Activated CD4-positive, alpha-beta memory T cell treated with anti-CD3 and anti-CD28 coated beads for 36 hours (primary cell): ENCODE data around the gene DUSP1. TPM values are rescaled to one million over a fixed set of nuclear protein-coding genes. Genes with fewer than 3 reads are reported as not detected.

Experiments used
- CTCF ChIA-PET: fragments of 350-600 bp; sonication (Branson Sonifier 250); formaldehyde crosslinking; loops from one replicate; lab custom pipeline; 2021; ENCODE audit warnings: antibody characterized with exemption, inconsistent platforms; lab: Charles Lee
- POLR2A ChIA-PET: fragments of 350-600 bp; sonication (Branson Sonifier 250); formaldehyde crosslinking; loops from one replicate; lab custom pipeline; 2021; ENCODE audit warnings: antibody characterized with exemption; lab: Charles Lee
- DNase-seq: peaks from one replicate; pipeline ENCODE4 v3.0.0-alpha.2; 2020
- H3K27ac Mint-ChIP-seq: one replicate; pipeline ENCODE4 v1.8.0; 2021; ENCODE audit warnings: mixed read lengths
- H3K27me3 Mint-ChIP-seq: one replicate; pipeline ENCODE4 v1.8.0; 2021; ENCODE audit warnings: mixed read lengths
- H3K36me3 Mint-ChIP-seq: one replicate; pipeline ENCODE4 v1.8.0; 2021; ENCODE audit warnings: mixed read lengths
- H3K4me1 Mint-ChIP-seq: one replicate; pipeline ENCODE4 v1.8.0; 2021; ENCODE audit warnings: low read depth, mixed read lengths
- H3K4me3 Mint-ChIP-seq: one replicate; pipeline ENCODE4 v1.8.0; 2021; ENCODE audit warnings: mild to moderate bottlenecking, mixed read lengths
- H3K9me3 Mint-ChIP-seq: one replicate; pipeline ENCODE4 v1.8.0; 2021; ENCODE audit warnings: mixed read lengths
- intact Hi-C: fragments of 100-400 bp; cut with micrococcal nuclease; formaldehyde crosslinking; loops from one replicate; pipeline ENCODE4 v1.15.1; 2023
- total RNA-seq, 2 experiments: library from RNA; stranded (reverse); gene quantifications; one replicate each; pipeline ENCODE4 v1.2.3, GENCODE V29; 2021

Gene DUSP1
- total RNA-seq, 2 experiments from 2014 or later, result 10.6 to 10.7 TPM

- H3K4me1 Mint-ChIP-seq, result peaks cover 17% of the 10 kb centered on the region
- DNase-seq, result peak; percentile 98
- POLR2A ChIA-PET, result interaction anchor here (0.8 to 1.3 kb wide), 7 partner anchors 10 to 42 kb away, joined by 3 to 14 read pairs (median 5); partner anchors contain the start of gene DUSP1
- CTCF ChIA-PET, result interaction anchor here (0.8 to 1.6 kb wide), 8 partner anchors 12 to 356 kb away, joined by 3 to 12 read pairs (median 4); partner anchors contain the start of gene DUSP1
- no peaks in the 10 kb centered on the region for H3K36me3 Mint-ChIP-seq
- H3K27me3 Mint-ChIP-seq, result no peaks in the 10 kb centered on the region
- H3K9me3 Mint-ChIP-seq, result no peaks in the 10 kb centered on the region
- intact Hi-C loops, result loop anchor here (1.0 kb wide), 5 partner anchors 10 to 42 kb away; partner anchors contain the start of gene ERGIC1
- peak overlapping the region; percentile 29 for H3K4me3 Mint-ChIP-seq
- peak overlapping the region; percentile 84 for H3K27ac Mint-ChIP-seq
These were observed 36.1 kb upstream of the DUSP1 start for GRCh38 chr5:172806897-172807672.

- POLR2A ChIA-PET, result no interaction called here
- CTCF ChIA-PET, result interaction anchor here (0.9 kb wide), 1 partner anchor 29 kb away, joined by 4 read pairs; no protein-coding TSS in a partner anchor
These were observed 34.8 kb upstream of the DUSP1 start for GRCh38 chr5:172805736-172806255.

GRCh38 chr5:172805018-172805683 is 34.2 kb upstream of the DUSP1 start:
- H3K27me3 Mint-ChIP-seq, result no peaks in the 10 kb centered on the region
- no peak overlapping the region for H3K4me3 Mint-ChIP-seq
- CTCF ChIA-PET, result no interaction called here
- no peak for DNase-seq
- no peak overlapping the region for H3K27ac Mint-ChIP-seq
- no peaks in the 10 kb centered on the region for H3K36me3 Mint-ChIP-seq
- intact Hi-C loops, result no loop called here
- POLR2A ChIA-PET, result interaction anchor here (0.6 kb wide), 1 partner anchor 1109 kb away, joined by 4 read pairs; no protein-coding TSS in a partner anchor
- no peaks in the 10 kb centered on the region for H3K9me3 Mint-ChIP-seq
- H3K4me1 Mint-ChIP-seq, result peaks cover 17% of the 10 kb centered on the region

More at GRCh38 chr5:172805736-172806255, 34.8 kb upstream of the DUSP1 start:
- Mint-ChIP-seq H3K27me3 (no peaks in the 10 kb centered on the region), H3K9me3 (no peaks in the 10 kb centered on the region), H3K4me1 (peaks cover 17% of the 10 kb centered on the region), H3K4me3 (no peak overlapping the region), H3K36me3 (no peaks in the 10 kb centered on the region), H3K27ac (no peak overlapping the region)
- intact Hi-C loops, result no loop called here
- DNase-seq, result no peak

- H3K36me3 Mint-ChIP-seq, result no peaks in the 10 kb centered on the region
- intact Hi-C loops, result no loop called here
- no peaks in the 10 kb centered on the region for H3K9me3 Mint-ChIP-seq
- H3K4me1 Mint-ChIP-seq, result peaks cover 25% of the 10 kb centered on the region
- POLR2A ChIA-PET, result interaction anchor here (1.4 kb wide), 1 partner anchor 17 kb away, joined by 3 read pairs; no protein-coding TSS in a partner anchor
- H3K27me3 Mint-ChIP-seq, result no peaks in the 10 kb centered on the region
- H3K27ac Mint-ChIP-seq, result no peak overlapping the region
- CTCF ChIA-PET, result no interaction called here
- H3K4me3 Mint-ChIP-seq, result no peak overlapping the region
- no peak for DNase-seq
These were observed 31.7 kb upstream of the DUSP1 start for GRCh38 chr5:172802567-172803176.

GRCh38 chr5:172802112-172802511 is 31.1 kb upstream of the DUSP1 start:
- POLR2A ChIA-PET, result no interaction called here
- CTCF ChIA-PET, result no interaction called here
- no peaks in the 10 kb centered on the region for H3K36me3 Mint-ChIP-seq
- H3K9me3 Mint-ChIP-seq, result no peaks in the 10 kb centered on the region
- no peaks in the 10 kb centered on the region for H3K27me3 Mint-ChIP-seq
- peaks cover 23% of the 10 kb centered on the region for H3K4me1 Mint-ChIP-seq
- no peak overlapping the region for H3K27ac Mint-ChIP-seq
- intact Hi-C loops, result no loop called here
- DNase-seq, result no peak
- H3K4me3 Mint-ChIP-seq, result no peak overlapping the region

GRCh38 chr5:172801179-172801671 is 30.2 kb upstream of the DUSP1 start:
- ChIA-PET POLR2A (interaction anchor here (0.6 kb wide), 1 partner anchor 16 kb away, joined by 3 read pairs; no protein-coding TSS in a partner anchor), CTCF (no interaction called here)
- Mint-ChIP-seq H3K27me3 (no peaks in the 10 kb centered on the region), H3K27ac (no peak overlapping the region), H3K4me3 (no peak overlapping the region), H3K36me3 (no peaks in the 10 kb centered on the region), H3K9me3 (no peaks in the 10 kb centered on the region), H3K4me1 (peaks cover 17% of the 10 kb centered on the region)
- no peak for DNase-seq
- intact Hi-C loops, result no loop called here

GRCh38 chr5:172800088-172800551 is 29.1 kb upstream of the DUSP1 start:
- no peaks in the 10 kb centered on the region for H3K9me3 Mint-ChIP-seq
- H3K4me1 Mint-ChIP-seq, result peaks cover 17% of the 10 kb centered on the region
- no peak overlapping the region for H3K4me3 Mint-ChIP-seq
- DNase-seq, result no peak
- no peaks in the 10 kb centered on the region for H3K27me3 Mint-ChIP-seq
- intact Hi-C loops, result no loop called here
- ChIA-PET CTCF (interaction anchor here (1.2 to 1.8 kb wide), 2 partner anchors 28 to 133 kb away, joined by 4 to 6 read pairs; no protein-coding TSS in a partner anchor), POLR2A (no interaction called here)
- H3K36me3 Mint-ChIP-seq, result no peaks in the 10 kb centered on the region
- no peak overlapping the region for H3K27ac Mint-ChIP-seq

GRCh38 chr5:172799416-172799815 is 28.4 kb upstream of the DUSP1 start:
- POLR2A ChIA-PET, result no interaction called here
- CTCF ChIA-PET, result interaction anchor here (1.8 kb wide), 1 partner anchor 27 kb away, joined by 6 read pairs; no protein-coding TSS in a partner anchor
- intact Hi-C loops, result no loop called here
- Mint-ChIP-seq H3K36me3 (no peaks in the 10 kb centered on the region), H3K27ac (no peak overlapping the region), H3K4me1 (peaks cover 17% of the 10 kb centered on the region), H3K9me3 (no peaks in the 10 kb centered on the region), H3K4me3 (no peak overlapping the region), H3K27me3 (no peaks in the 10 kb centered on the region)
- DNase-seq, result no peak

- Mint-ChIP-seq H3K4me3 (no peak overlapping the region), H3K36me3 (no peaks in the 10 kb centered on the region)
- POLR2A ChIA-PET, result no interaction called here
These were observed 27.6 kb upstream of the DUSP1 start for GRCh38 chr5:172798422-172799215.

GRCh38 chr5:172797771-172798191 is 26.8 kb upstream of the DUSP1 start:
- no peaks in the 10 kb centered on the region for H3K9me3 Mint-ChIP-seq
- CTCF ChIA-PET, result interaction anchor here (1.0 to 1.6 kb wide), 3 partner anchors 22 to 83 kb away, joined by 3 to 9 read pairs (median 9); partner anchors contain the start of gene DUSP1
- peaks cover 17% of the 10 kb centered on the region for H3K4me1 Mint-ChIP-seq
- H3K36me3 Mint-ChIP-seq, result no peaks in the 10 kb centered on the region
- H3K27me3 Mint-ChIP-seq, result no peaks in the 10 kb centered on the region
- no peak overlapping the region for H3K27ac Mint-ChIP-seq
- intact Hi-C loops, result no loop called here
- no peak overlapping the region for H3K4me3 Mint-ChIP-seq
- DNase-seq, result no peak
- POLR2A ChIA-PET, result no interaction called here

More at GRCh38 chr5:172798422-172799215, 27.6 kb upstream of the DUSP1 start:
- DNase-seq, result peak; percentile 46
- CTCF ChIA-PET, result interaction anchor here (0.8 to 1.6 kb wide), 4 partner anchors 23 to 134 kb away, joined by 3 to 9 read pairs (median 6); partner anchors contain the start of gene DUSP1
- no peaks in the 10 kb centered on the region for H3K27me3 Mint-ChIP-seq
- no peaks in the 10 kb centered on the region for H3K9me3 Mint-ChIP-seq
- no peak overlapping the region for H3K27ac Mint-ChIP-seq
- H3K4me1 Mint-ChIP-seq, result peaks cover 17% of the 10 kb centered on the region
- intact Hi-C loops, result no loop called here
